NCI-H2171 treated with DMSO at 0.1 percent for 48 hours (cell line): ENCODE data around the gene CCL28.

ENCODE experiments used
- DNase-seq: peaks from one replicate; lab custom pipeline; 2025; lab: John Stamatoyannopoulos, UW

Gene CCL28

GRCh38 chr5:43357067-43357466, 55.1 kb downstream of the CCL28 start:
- no peak for DNase-seq

- no peak for DNase-seq
Measured at GRCh38 chr5:43354774-43355173, 57.4 kb downstream of the CCL28 start.

- DNase-seq: no peak
Measured at GRCh38 chr5:43353668-43354067, 58.5 kb downstream of the CCL28 start.

GRCh38 chr5:43352915-43353314, 59.3 kb downstream of the CCL28 start:
- DNase-seq: no peak

- no peak for DNase-seq
Measured at GRCh38 chr5:43352131-43352530, 60.1 kb downstream of the CCL28 start.

- DNase-seq: no peak
Measured at GRCh38 chr5:43348861-43349363, 63.3 kb downstream of the CCL28 start.

GRCh38 chr5:43348207-43348606, 64.0 kb downstream of the CCL28 start:
- DNase-seq: no peak

- no peak for DNase-seq
Measured at GRCh38 chr5:43338862-43339261, 73.3 kb downstream of the CCL28 start.

GRCh38 chr5:43336159-43336558, 76.0 kb downstream of the CCL28 start:
- no peak for DNase-seq

GRCh38 chr5:43335681-43336080, 76.5 kb downstream of the CCL28 start:
- DNase-seq: no peak

GRCh38 chr5:43332401-43332800, 79.8 kb downstream of the CCL28 start:
- no peak for DNase-seq
